ENCODE measurements around the gene PARP12.

Gene PARP12

GRCh38 chr7:140069298-140069949 lies 6.7 kb upstream of the PARP12 start:
- Mint-ChIP-seq H3K9me3 (peaks cover 30% of the 10 kb centered on the region), H3K4me3 (no peak overlapping the region), H3K36me3 (ENCODE audit: low read depth) (peaks cover 15% of the 10 kb centered on the region), H3K4me1 (ENCODE audit: low read depth) (peaks cover 10% of the 10 kb centered on the region), H3K27me3 (no peaks in the 10 kb centered on the region), H3K27ac (no peak overlapping the region)

- Mint-ChIP-seq H3K4me1 (ENCODE audit: low read depth) (peaks cover 14% of the 10 kb centered on the region), H3K9me3 (peaks cover 30% of the 10 kb centered on the region), H3K27me3 (no peaks in the 10 kb centered on the region), H3K27ac (no peak overlapping the region), H3K4me3 (no peak overlapping the region), H3K36me3 (ENCODE audit: low read depth) (peaks cover 15% of the 10 kb centered on the region)
These were observed 5.3 kb upstream of the PARP12 start for GRCh38 chr7:140068033-140068432.

GRCh38 chr7:140067052-140067451 lies 4.3 kb upstream of the PARP12 start:
- Mint-ChIP-seq H3K9me3 (peaks cover 30% of the 10 kb centered on the region), H3K4me1 (ENCODE audit: low read depth) (peaks cover 14% of the 10 kb centered on the region), H3K27ac (no peak overlapping the region), H3K36me3 (ENCODE audit: low read depth) (peaks cover 15% of the 10 kb centered on the region), H3K27me3 (no peaks in the 10 kb centered on the region), H3K4me3 (no peak overlapping the region)

- H3K4me1 Mint-ChIP-seq (ENCODE audit: low read depth), result peaks cover 45% of the 10 kb centered on the region
- no peaks in the 10 kb centered on the region for H3K27me3 Mint-ChIP-seq
- H3K9me3 Mint-ChIP-seq, result peaks cover 16% of the 10 kb centered on the region
- peak overlapping the region; percentile 86 for H3K4me3 Mint-ChIP-seq
- peaks cover 24% of the 10 kb centered on the region for H3K36me3 Mint-ChIP-seq (ENCODE audit: low read depth)
- peak overlapping the region; percentile 83 for H3K27ac Mint-ChIP-seq
These were observed 628 bp downstream of the PARP12 start for GRCh38 chr7:140062118-140062527.

GRCh38 chr7:140061607-140061930 lies 1.2 kb downstream of the PARP12 start:
- Mint-ChIP-seq H3K27ac (peak overlapping the region; percentile 83), H3K4me1 (ENCODE audit: low read depth) (peaks cover 51% of the 10 kb centered on the region), H3K4me3 (peak overlapping the region; percentile 86), H3K36me3 (ENCODE audit: low read depth) (peaks cover 24% of the 10 kb centered on the region), H3K27me3 (no peaks in the 10 kb centered on the region), H3K9me3 (peaks cover 10% of the 10 kb centered on the region)

GRCh38 chr7:140060788-140061606 lies 1.8 kb downstream of the PARP12 start:
- H3K36me3 Mint-ChIP-seq (ENCODE audit: low read depth), result peaks cover 25% of the 10 kb centered on the region
- H3K4me3 Mint-ChIP-seq, result peak overlapping the region; percentile 86
- peak overlapping the region; percentile 83 for H3K27ac Mint-ChIP-seq
- no peaks in the 10 kb centered on the region for H3K27me3 Mint-ChIP-seq
- peaks cover 5% of the 10 kb centered on the region for H3K9me3 Mint-ChIP-seq
- peaks cover 52% of the 10 kb centered on the region for H3K4me1 Mint-ChIP-seq (ENCODE audit: low read depth)

GRCh38 chr7:140060243-140060630 lies 2.5 kb downstream of the PARP12 start:
- H3K36me3 Mint-ChIP-seq (ENCODE audit: low read depth), result peaks cover 26% of the 10 kb centered on the region
- H3K9me3 Mint-ChIP-seq, result no peaks in the 10 kb centered on the region

GRCh38 chr7:140059273-140060242 lies 3.2 kb downstream of the PARP12 start:
- Mint-ChIP-seq H3K36me3 (ENCODE audit: low read depth) (peaks cover 26% of the 10 kb centered on the region), H3K27me3 (no peaks in the 10 kb centered on the region), H3K4me1 (ENCODE audit: low read depth) (peaks cover 62% of the 10 kb centered on the region), H3K27ac (peak overlapping the region; percentile 49), H3K9me3 (no peaks in the 10 kb centered on the region), H3K4me3 (peak overlapping the region; percentile 86)

More at GRCh38 chr7:140060243-140060630, 2.5 kb downstream of the PARP12 start:
- H3K27ac Mint-ChIP-seq, result no peak overlapping the region
- H3K4me3 Mint-ChIP-seq, result peak overlapping the region; percentile 86
- H3K4me1 Mint-ChIP-seq (ENCODE audit: low read depth), result peaks cover 56% of the 10 kb centered on the region
- no peaks in the 10 kb centered on the region for H3K27me3 Mint-ChIP-seq

- H3K27ac Mint-ChIP-seq, result no peak overlapping the region
- H3K4me3 Mint-ChIP-seq, result no peak overlapping the region
- H3K27me3 Mint-ChIP-seq, result no peaks in the 10 kb centered on the region
- H3K9me3 Mint-ChIP-seq, result no peaks in the 10 kb centered on the region
- H3K36me3 Mint-ChIP-seq (ENCODE audit: low read depth), result peaks cover 31% of the 10 kb centered on the region
- H3K4me1 Mint-ChIP-seq (ENCODE audit: low read depth), result peaks cover 69% of the 10 kb centered on the region
These were observed 4.2 kb downstream of the PARP12 start for GRCh38 chr7:140058517-140058916.

GRCh38 chr7:140057143-140057535 lies 5.6 kb downstream of the PARP12 start:
- H3K36me3 Mint-ChIP-seq (ENCODE audit: low read depth), result peaks cover 43% of the 10 kb centered on the region
- no peak overlapping the region for H3K4me3 Mint-ChIP-seq
- H3K9me3 Mint-ChIP-seq, result no peaks in the 10 kb centered on the region
- H3K4me1 Mint-ChIP-seq (ENCODE audit: low read depth), result peaks cover 73% of the 10 kb centered on the region
- no peaks in the 10 kb centered on the region for H3K27me3 Mint-ChIP-seq
- H3K27ac Mint-ChIP-seq, result no peak overlapping the region

- Mint-ChIP-seq H3K4me1 (ENCODE audit: low read depth) (peaks cover 70% of the 10 kb centered on the region), H3K9me3 (no peaks in the 10 kb centered on the region), H3K27ac (no peak overlapping the region), H3K36me3 (ENCODE audit: low read depth) (peaks cover 47% of the 10 kb centered on the region), H3K27me3 (no peaks in the 10 kb centered on the region), H3K4me3 (no peak overlapping the region)
These were observed 6.2 kb downstream of the PARP12 start for GRCh38 chr7:140056431-140057142.

GRCh38 chr7:140055833-140056232 lies 6.9 kb downstream of the PARP12 start:
- Mint-ChIP-seq H3K27me3 (no peaks in the 10 kb centered on the region), H3K9me3 (no peaks in the 10 kb centered on the region), H3K4me3 (no peak overlapping the region), H3K27ac (no peak overlapping the region), H3K36me3 (ENCODE audit: low read depth) (peaks cover 47% of the 10 kb centered on the region), H3K4me1 (ENCODE audit: low read depth) (peaks cover 62% of the 10 kb centered on the region)

- H3K27me3 Mint-ChIP-seq, result no peaks in the 10 kb centered on the region
- peaks cover 51% of the 10 kb centered on the region for H3K36me3 Mint-ChIP-seq (ENCODE audit: low read depth)
- peaks cover 56% of the 10 kb centered on the region for H3K4me1 Mint-ChIP-seq (ENCODE audit: low read depth)
- H3K27ac Mint-ChIP-seq, result no peak overlapping the region
- no peaks in the 10 kb centered on the region for H3K9me3 Mint-ChIP-seq
- H3K4me3 Mint-ChIP-seq, result no peak overlapping the region
These were observed 8.0 kb downstream of the PARP12 start for GRCh38 chr7:140054751-140055150.

GRCh38 chr7:140053812-140054539 lies 8.8 kb downstream of the PARP12 start:
- Mint-ChIP-seq H3K27ac (peak overlapping the region; percentile 68), H3K9me3 (no peaks in the 10 kb centered on the region), H3K4me1 (ENCODE audit: low read depth) (peaks cover 50% of the 10 kb centered on the region), H3K27me3 (no peaks in the 10 kb centered on the region), H3K4me3 (peak overlapping the region; percentile 36), H3K36me3 (ENCODE audit: low read depth) (peaks cover 48% of the 10 kb centered on the region)

Data from stimulated activated naive CD8-positive, alpha-beta T cell treated with anti-CD3 and anti-CD28 coated beads, Interleukin-15, Interleukin-2, amounts not matched to agents 100 ng/mL and 50 ng/mL, for 24 hours (primary cell).